ENCODE measurements around the gene TEC.

TEC gene

DNA sequence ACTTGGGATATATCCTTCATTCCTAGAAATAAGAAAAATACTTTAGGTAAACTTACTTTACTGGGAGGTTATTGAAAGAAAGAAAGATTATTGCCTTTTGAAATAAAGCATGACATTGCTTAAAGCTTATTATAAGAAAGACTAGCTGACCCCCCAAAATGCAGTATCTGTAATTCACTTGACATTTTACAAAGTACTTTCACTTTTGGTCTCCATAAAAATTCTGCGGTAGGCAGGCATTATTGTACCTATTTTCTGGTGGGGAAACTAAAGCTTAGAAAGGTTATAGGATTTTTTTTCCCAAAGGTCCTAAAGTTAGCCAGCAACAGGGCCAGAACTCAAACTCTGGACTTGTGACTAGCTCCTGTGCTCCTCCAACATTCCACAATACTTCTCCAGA, 105.9 kb downstream of the TEC start:
- DNase-seq (ENCODE audit: low spot score), result no peak

DNA sequence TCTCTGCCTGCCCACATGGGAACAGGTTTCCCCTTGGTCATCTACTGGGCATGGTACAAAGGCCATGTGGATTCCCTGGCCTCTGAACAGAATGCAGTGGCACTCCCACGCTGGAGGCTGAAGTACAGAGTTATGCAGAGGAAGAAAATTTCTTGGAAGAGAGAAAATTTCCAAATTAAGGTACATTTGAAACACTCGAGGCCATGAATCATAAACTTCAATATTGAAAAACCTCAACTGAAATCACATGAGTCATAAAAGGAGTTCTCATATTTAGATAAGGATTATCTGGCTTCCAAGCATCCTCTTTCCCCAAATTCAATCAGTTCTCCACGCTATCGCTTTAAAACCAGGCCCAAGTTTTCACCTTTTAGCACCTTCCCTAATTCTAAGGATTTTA, 107.5 kb downstream of the TEC start:
- no peak for DNase-seq (ENCODE audit: low spot score)

DNA sequence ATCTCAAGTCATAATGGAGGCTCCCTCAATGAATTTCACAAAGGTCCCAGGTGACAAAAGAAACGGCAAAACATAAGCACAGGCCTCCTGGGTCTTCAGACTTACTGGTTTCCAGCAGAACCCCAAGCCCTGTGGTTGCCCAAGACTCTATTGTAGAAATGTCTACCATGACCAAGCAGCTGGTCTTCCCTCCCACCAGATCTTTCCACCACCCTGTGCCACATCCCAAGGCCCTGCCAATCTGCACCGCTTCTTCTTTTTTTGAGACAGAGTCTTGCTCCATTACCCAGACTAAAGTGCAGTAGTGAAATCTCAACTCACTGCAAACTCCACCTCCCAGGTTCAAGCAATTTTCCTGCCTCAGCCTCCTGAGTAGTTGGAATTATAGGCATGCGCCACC, 112.4 kb downstream of the TEC start:
- no peak for DNase-seq (ENCODE audit: low spot score)

DNA sequence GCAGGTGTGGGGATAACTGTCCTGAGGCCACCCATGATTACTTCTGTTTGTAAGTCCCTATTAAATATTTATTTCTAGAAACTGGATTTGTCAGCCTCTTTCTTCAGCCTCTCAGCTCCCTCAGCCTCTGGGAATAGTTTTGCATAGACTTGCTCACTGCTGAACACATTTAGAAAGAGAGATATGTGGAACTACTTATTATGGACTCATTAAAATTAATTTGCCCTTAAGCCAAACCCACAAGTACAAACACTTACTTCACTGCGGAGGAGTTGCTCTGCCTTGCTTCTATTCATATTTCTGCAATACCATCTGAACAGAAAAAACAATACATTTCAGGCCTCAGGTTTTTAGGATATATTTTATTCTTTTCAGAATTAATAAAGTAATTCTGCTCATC, 113.2 kb downstream of the TEC start:
- DNase-seq (ENCODE audit: low spot score), result no peak

DNA sequence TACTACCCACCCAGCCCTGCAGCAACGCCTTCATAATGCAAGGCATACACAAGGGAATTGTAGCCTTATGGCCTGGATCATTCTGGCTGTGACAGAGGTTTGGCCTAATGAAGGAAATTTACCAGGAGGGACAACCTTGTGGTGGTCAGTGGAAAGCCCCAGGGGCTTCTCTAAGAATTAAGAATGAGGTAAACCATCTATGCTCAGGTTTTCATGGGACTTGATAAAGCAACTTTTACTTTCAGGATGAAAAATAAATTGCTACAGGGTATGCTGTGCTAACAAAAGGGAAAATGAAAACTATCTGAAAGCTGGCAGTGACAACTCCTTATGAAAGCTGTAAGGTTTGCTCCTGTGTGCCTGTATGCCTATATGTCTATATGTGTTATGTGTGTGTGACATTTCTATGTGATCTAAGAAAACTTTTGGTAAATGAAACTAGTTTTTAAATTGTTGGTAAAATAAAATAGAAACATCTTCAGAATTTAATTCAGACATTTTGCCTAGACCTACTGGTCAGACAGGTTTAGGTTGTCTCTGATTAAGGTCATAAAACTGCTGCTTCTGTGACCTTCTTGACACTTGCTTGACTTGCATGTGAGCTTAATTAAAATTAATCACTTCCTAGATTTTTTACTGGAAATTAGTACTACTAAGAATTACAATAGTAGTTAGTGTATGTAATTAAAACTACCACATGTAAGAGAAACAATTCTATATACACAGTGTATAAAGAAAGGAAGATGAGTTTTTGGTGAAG, 115.7 kb downstream of the TEC start:
- DNase-seq (ENCODE audit: low spot score), result no peak

DNA sequence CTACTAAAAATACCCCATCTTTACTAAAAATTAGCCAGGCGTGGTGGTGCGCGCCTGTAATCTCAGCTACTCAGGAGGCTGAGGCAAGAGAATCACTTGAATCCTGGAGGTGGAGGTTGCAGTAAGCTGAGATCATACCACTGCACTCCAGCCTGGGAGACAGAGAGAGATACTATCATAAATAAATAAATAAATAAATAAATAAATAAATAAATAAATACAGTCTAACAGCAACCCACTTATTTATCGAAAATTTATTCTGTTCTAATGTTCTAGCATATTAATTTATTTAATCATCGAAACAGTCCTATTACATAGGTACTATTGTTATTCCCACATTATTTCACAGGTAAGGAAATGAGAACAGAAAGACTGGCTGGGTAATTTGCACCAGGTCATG, 117.4 kb downstream of the TEC start:
- DNase-seq (ENCODE audit: low spot score), result no peak

DNA sequence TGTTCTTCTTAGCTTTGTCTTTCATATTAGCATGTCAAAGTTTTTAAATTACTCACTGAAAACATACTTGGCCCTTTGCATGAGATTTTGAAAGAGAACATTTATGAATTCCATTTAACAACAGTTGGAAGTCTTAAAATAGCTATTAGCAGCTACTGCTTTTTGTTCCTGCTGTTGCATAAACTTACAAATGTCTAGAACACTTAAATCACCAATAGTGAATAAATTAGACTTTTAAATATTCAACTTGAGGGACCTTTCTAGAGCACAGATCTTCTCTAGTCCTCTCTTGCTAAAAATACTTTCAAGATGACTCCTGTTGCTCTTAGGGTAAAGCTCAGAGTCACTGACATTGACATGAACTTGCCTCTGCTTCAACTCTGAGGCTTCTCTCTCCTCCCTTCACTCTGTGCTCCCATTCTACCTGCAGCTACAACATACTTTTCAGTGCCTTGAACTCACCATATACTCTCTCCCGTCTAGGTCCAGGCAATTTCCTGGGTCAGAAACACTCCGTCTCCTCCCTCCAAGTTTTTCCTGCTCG, 119.7 kb downstream of the TEC start:
- DNase-seq (ENCODE audit: low spot score), result no peak

DNA sequence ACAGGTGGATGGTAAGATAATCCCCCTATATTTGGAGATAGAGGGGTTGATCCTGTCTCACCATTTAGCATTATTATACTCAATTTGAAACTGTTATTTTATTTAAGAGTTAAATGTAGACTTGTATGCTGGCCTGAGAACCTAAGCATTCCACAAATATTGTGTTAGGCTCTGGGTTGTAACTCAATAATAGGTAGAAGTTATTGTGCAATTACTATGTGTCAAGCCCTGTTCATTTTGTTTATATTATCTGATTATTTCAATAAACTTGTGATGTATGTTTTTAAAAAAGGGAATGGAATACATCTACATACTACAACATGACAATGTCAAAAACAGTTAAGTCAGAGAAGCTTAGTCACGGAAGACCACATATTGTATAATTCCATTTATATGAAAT, 122.0 kb downstream of the TEC start:
- DNase-seq (ENCODE audit: low spot score), result no peak

DNA sequence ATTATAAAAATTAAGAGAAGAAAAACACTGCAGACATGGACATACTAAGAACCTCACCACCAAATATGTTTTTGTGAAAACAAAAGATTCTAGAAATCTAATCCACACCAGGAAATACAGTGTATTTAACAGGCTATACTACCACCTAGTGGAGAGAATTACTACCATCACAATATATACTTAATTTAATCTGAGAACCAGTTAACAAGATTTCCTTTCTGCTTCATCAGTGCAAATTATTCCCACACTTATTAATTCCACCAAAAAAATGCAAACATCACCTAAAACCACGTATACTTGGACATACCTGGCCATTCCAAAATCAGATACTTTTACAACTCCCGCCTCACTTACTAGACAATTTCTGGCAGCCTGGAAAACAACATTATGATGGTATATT, 128.6 kb downstream of the TEC start:
- peak; percentile 75 for DNase-seq (ENCODE audit: low spot score)

DNA sequence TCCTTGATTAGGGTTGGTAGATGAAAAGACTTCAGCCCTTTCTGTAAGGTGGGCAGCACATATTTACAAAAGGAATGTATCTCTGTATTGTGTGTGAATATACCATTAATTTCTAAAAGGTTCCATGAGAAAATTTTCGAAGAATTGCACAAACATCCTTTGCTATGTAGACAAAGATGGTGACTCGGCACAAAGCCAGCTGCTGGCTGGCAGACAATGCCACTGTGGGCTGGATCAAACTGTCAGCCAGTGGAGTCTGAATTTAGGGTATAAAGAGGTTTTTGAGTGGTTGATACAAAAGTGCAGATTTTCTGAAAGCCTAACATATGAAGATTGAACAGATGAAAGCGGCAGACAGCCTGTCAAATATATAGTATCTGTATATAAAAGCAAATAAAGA, 129.9 kb downstream of the TEC start:
- DNase-seq (ENCODE audit: low spot score), result no peak

DNA sequence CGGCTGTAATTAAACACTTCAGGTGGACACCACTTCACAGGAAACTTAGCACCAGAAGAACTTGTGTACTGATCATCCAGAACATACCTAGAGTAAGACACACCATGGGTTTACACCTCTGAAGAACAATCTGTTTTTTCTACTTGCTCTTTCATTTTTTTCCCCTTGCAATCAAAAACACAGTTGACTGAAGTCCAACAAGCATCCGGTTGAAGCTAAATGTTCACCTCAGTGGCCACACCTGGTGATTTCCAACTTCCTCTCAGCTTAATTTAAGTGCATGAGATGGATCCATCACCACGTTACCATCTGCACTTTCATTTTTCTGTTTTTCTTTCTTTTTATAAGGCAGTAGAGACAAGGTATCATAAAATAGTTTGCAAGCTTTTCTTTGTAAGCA, 130.7 kb downstream of the TEC start:
- no peak for DNase-seq (ENCODE audit: low spot score)

DNA sequence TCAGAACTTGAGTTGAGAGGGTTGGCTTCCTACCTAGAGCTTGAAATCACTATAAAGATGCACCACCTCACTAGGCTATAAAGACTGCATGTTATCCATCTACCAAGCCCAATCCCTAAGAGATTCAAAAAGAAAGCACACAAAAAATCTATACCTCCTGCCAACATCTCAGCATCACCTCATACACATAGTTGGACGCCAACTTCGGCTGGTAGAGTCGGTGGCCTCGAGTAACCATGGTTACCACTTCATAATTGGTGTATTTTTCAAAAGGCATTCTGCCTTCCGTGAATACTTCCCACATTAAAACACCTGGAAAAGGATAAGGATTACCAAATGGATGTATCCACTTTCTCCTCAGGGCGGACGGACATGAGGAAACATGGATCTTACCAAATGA, 131.1 kb downstream of the TEC start:
- DNase-seq (ENCODE audit: low spot score), result no peak

DNA sequence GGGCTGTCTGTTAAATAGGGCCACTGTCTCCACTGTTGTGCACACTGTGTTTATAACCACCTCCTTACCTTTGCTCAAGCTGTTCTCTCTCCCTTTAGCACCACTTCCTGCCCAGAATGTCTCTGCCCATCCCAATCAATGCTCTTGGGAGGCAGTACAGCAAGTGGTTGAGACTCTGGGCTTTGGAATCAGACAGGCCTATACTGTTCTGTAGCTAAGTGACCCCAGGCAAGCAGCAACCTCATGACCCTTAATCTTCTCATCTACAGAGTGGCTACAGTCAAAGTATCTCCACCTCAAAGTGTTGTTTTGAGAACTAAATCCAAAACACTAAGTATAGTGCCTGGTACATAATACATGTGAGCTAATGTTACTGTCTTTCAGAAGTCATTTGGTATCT, 131.8 kb downstream of the TEC start:
- DNase-seq (ENCODE audit: low spot score), result no peak

DNA sequence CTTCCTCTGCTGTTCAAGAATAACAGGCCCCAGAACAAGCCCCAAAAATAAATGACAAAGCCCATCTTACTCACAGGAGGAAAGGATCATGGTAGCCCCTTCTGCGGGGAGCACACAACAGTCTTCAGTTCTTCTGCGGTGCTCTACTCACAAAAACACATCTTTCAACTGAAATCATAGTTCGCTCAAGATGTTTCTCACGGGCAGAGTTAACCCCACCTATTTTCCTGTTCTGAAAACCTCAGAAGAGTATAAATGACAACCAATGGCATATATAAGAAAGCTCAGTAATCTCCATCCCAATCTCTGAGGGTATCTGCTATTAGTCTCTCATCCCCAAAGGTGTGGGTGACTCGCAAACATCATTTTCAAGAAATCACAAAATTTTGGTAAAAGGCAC, 135.6 kb downstream of the TEC start, which contains the start of gene TXK:
TSS of gene TXK (minus strand) at position 170 of the 400 bp plus-strand sequence. CDS start at position 90, 80 bp downstream.
- DNase-seq (ENCODE audit: low spot score), result no peak

DNA sequence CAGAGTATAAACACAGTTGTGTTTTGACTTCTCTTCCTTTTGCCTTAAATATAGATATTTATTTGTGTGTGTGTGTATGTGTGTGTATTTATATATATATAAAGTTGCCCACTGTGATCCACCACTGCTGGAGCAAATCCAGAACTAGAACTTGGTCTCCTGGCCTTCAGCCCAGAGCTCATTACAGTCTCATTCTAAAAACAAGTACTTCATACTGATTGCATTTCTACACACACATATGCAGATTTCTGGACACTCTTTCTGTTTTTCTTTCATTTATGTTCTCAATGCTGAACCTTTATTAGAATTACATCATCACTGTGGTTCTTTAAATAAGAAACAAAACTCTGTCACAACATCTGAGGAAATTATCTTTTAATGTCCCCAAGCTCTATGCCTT, 136.0 kb downstream of the TEC start:
- DNase-seq (ENCODE audit: low spot score), result no peak

DNA sequence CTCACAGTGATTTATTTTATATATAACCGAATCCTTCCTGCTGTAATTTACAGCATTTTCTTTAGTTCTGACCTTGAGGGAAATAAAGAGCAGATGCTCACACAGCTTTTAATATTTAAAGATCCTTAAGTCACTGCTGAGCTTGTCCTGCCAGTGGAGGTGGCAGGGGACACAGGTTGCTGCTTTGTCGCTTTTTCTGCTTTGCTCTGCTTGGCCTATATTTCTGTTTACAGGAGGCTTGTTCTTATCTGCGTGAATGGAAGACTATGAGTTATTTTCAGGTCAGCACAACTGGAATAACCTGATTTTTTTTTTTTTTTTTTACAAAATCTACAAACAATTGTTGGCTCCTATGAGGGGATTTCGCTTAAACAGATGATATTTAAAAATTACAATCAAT, 137.9 kb downstream of the TEC start:
- DNase-seq (ENCODE audit: low spot score), result no peak

DNA sequence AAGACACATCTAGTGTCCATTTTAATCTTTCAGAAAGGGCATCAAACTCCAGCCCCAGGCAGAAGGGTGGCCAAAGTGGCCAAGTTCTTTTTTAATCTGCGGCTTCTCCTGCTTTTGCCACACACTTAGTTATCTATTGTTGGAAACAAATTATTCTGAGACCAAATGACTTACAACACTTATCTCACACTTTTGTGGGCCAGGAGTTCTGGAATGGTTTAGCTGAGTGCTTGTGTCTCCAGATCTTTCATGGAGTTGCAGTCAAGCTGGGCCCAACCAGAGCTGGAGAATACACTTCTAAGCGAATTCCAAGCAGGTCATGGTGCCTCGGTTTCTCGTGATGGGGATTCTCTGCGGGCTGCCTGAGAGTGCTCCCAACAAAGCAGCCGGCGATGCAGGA, 139.5 kb downstream of the TEC start:
- DNase-seq (ENCODE audit: low spot score), result no peak

DNA sequence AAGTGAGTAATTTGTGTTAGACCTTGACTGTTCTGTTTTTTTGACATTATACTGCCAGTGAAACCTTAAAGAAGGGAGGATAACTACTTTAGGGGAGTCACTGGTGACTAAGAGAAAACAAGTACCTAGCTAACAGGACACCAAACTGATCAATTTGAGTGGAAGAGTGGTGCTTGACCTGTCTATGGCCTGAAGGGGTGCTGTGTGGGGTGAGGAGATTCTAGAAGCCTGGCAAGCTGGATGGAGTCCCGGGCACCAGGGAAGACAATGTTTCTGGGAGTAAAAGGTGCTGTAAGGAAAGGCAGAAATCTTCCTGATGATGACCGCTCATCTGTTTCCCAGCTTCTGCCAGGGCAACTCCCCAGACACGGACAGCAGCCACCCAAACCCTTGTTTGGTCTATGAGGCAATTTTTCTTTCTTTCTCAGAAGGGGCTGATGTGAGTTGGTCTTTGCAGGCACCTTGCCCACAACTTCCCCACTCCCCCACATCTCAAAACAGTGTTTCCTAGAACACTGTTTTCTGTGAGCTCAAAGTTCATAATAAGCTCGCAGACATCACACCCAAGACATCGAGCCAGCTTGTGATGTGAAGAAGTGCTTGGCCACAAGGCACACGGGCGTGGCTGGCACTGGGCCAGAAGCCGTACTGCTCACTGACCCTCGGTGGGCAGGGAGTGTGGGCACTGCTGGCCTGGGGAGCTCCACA, 140.2 kb downstream of the TEC start:
- peak; percentile 19 for DNase-seq (ENCODE audit: low spot score)

DNA sequence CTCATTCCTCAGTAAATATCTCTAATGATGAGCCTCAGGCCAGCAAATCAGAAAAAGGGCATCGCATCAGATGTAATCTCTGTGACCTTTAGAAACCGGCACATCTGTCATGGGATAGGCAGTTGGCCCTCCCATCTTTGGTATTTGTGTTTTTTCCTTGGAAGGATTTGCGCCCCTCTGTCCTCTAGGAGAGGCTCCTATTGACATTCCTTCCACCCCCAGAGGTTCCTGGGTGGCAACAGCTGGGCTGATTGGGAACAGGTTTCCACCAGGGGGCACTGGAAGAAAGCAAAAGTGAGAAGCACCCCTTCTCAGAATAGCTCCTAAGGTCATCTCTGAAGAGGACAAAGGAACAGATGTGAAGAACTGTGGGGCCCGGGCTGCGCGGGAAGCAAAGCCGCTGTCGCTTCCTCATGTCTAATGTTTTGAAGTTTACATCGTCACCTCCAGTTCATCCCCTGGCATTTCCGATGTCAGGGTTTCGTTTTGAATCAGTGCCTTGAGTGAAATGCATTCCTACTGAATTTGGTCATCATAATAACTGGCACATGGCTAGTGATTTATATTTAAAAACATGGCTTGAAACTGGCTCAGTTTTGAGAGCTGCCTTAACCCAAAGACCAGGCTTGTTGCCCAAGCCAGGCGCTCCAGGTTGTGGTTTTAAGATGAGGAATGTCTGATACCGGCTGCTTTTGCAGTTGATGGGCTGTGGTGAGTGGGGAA, 141.8 kb downstream of the TEC start:
- peak; percentile 97 for DNase-seq (ENCODE audit: low spot score)

DNA sequence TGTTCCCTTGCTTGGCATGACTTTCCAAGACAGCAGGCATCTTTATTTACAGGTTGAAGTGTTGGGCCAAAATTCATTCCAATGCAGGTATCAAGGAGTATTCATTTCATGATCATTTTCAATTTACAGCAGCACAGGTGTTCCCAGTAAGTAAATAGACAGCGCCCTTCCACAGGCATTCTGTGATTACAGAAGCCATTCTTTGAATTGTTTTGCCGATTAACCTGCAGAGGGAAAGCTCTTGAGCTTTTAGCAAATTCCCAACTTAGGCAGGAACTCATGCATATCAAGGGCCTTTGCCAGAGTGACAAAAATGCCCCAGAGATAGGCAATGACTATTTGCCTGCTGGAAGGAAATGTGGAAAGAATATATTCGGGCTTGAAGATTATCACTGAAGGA, 142.4 kb downstream of the TEC start:
- no peak for DNase-seq (ENCODE audit: low spot score)

DNA sequence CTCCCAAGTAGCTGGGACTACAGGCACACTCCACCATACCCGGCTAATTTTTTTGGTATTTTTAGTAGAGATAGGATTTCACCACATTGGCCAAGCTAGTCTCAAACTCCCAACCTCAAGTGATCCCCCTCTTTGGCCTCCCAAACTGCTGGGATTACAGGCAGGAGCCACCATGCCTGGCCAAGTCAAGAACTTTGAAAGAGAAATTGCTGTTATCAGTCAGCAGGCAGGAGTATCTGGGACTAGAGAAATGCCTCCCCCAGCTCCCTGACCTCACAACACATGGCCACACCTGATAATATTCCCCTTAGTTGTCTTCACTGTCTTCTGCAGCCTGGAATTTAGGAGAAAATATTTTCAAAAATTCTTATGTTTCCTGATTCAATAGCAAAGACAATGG, 143.0 kb downstream of the TEC start:
- no peak for DNase-seq (ENCODE audit: low spot score)

DNA sequence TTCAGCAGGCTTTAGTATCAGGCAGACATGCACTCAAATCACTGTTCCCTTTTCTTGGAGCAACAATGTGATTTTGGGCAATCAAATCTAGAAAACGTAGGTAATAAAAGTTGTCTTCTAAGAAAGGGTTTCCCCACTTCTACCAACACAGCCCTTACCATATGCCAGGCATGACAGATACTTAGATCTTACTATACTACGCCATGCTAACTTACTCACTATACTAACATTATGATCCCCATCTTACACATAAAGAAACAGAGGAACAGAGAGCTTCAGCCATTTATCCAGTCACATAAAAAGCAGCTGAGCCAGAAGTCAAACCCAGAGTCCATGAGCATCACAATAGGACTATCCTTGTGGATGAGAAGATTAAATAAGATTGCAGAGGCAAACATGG, 144.8 kb downstream of the TEC start:
- no peak for DNase-seq (ENCODE audit: low spot score)

DNA sequence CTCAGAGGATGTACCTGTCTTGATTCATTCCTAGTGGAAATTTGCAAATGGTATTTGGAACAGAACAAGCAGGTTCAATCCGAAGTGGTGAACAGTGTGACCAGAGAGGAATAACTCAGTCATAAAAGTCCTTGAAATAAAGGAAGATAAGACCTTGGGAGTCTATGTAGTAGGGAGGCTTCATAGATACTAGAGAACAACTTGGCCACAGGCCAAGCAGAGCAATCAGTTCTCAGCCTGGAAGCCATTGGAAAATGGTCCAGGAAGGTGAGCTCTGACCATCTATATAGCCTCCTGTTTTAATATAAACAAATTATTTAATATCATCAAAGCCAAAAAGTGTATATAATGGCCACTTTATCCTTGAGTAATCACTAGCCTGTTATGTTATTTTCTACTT, 146.9 kb downstream of the TEC start:
- DNase-seq (ENCODE audit: low spot score), result no peak
